Dedifferentiated amniotic fluid mesenchymal stem cell (primary cell): ENCODE results near the gene ID2.

Experiments used
- DNase-seq: peaks from one replicate; pipeline ENCODE4 v3.0.0-alpha.2; 2016; ENCODE audit errors: extremely low spot score

The ID2 gene

DNA sequence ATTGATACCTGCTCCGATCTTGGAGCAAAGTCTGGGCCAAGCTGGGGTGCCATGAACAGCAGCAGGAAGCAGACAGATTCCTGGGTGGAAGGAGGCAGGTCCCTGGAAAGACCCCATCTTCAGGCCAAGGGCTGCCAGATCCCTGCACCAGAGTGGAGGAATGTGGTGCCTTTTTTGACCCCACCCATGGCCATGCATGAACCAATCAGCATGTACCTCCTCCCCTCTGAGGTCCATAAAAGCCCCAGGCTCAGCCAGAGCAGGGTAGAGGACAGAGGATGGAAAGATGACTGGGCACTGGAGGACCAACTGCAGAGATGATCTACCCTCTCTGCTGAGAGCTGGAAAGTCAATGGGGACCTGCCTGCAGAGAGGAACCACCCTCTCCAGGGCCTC is 34.4 kb upstream of the ID2 start:
- DNase-seq: no peak

DNA sequence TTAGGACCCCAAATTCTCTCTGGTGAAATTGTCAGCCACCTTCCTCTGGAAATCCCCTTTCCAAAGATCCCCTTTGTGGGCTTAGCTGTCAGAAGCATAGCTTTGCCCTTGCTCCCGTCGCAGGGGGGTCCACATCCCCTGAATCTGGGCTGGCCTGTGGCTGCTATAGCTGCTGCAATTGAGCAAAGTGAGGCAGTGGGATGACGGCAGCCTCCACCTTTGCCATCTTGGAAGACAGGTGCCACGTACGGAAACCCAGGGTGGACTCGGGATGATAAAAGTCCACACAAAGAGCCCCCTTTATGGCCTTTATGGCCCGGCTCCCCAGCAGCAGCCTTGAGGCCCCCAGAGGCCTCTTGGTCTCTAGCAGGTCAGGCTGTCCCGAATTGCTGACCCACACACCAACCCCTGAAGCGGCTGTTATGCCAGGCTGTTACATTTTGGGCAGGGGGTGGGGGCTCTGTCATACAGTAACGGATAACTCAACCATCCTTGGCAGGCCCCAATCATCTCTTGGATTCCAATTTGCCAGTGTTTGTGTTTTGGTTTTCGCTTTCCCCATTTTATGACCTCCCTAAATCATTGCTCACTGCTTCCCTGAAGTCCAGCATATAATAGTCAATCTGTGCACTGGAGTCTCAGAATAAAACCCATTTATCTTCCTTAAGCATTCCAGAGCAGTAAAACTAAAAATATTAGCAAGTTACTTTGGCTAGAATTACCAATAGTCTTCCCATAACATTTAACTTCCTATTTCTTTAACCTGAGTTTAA is 33.2 kb upstream of the ID2 start:
- no peak for DNase-seq

DNA sequence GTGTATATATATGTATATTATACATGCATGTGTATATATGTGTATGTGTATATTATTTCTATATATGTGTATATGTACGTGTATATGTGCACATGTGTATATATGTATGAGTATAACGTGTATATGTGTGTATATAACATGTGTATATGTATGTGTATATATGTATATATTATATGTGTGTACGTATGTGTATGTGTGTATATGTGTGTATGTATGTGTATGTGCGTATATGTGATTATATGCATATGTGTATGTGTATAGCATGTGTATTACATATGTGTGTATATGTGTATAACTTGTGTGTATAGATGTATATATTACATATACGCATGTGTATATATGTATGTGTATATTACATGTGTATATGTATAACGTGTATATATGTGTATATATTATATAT is 32.1 kb upstream of the ID2 start:
- DNase-seq: no peak

DNA sequence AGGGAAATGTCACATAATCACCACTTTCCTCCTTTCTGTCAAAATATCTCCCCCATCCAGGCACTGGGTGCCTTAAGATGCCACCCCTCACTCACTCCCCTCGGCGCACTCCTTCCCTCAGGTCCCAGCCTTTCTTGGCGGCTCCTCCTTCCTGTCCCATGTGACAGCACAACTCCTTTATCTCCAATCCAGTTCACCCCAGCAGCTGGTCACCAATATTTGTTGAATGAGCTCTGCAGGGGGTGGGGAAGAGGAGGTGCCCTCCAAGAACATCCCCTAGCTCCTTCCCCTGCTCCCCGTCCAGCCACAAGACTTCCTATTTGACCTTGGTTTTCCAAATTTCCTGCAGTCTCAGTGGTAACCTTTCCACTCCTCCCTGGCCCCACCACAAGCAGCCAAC is 31.6 kb upstream of the ID2 start:
- DNase-seq: no peak

DNA sequence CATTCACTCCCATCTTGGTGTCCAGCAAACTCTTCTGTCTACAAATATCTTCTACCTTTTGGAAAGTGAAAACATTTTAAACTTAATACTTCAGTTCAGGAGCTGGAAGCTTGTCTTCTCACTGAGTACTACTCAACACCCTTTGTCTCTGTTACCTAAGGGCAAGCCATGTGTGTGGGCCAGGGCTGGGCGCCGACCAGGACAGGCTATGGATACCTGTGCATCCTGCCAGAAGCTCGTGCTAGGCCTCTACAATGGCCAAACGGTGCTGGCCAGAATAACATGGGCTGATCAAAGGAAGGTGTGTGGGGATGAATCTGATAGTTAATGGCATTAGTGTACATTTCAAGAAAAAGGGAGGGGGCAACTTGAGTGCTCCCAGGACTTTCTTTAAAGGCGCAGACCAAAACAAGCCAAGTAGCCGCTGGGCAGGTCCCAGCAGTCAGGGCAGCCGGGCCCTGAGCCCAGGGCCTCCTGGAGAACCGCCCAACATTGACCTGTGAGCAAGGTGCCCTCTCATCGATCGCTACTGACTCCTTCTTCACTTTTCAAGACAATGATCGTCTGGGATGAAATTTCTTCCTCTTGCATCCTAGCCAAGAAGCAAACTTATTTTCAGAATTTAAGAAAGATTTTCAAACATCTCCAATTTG is 29.0 kb upstream of the ID2 start:
- no peak for DNase-seq

DNA sequence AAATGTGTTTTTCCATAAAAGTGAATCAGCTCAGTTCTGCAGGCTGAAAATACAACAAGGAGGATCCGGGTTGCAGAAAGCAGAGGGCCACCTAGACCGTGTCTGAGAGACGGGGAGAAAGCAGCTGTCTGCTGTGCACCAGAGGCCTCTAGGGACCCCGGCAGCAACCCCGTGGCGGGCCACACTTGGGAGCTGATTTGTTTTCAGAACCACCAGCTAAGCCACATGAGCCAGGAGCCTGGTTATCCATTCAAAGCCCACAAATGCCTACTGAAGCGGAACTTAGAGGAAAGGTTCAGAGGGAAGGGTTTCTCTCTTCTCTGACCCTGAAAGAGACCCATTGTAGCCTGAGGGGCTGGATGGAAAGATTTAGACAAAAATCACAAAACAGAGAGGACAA is 28.4 kb upstream of the ID2 start:
- no peak for DNase-seq

DNA sequence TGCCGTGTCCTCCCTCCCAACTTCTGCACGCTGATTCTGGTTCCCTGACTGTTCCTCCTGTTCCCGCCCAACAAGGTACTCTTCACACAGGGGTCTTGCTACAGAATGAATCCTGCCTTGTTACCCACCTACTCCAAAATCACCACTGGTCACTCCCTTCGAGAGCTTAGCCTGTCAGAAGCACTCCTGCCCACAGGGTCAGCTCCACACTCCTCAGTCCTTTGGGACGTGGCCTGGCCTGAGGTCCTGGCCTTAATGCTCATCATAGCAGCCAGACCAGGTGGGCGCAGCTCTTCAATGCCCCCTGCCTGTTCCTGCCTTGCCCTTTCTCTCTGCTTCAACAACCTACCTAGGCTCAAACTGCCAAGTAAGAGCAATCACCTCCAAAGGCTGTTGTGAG is 27.8 kb upstream of the ID2 start:
- DNase-seq: no peak

DNA sequence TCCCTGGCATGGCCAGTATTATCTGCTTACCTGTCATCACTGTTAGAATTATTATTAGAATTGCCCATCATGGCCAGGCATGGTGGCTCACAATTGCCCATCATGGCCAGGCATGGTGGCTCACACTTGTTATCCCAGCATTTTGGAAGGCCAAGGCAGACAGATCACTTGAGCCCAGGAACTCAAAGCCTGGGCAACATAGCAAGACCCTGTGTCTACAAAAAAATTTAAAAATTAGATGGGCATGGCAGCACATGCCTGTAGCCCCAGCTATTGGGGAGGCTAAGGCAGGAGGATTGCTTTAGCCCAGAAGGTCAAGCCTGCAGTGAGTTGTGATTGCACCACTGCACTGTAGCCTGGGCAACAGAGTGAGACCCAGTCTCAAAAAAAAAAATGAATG is 27.4 kb upstream of the ID2 start:
- DNase-seq: no peak

DNA sequence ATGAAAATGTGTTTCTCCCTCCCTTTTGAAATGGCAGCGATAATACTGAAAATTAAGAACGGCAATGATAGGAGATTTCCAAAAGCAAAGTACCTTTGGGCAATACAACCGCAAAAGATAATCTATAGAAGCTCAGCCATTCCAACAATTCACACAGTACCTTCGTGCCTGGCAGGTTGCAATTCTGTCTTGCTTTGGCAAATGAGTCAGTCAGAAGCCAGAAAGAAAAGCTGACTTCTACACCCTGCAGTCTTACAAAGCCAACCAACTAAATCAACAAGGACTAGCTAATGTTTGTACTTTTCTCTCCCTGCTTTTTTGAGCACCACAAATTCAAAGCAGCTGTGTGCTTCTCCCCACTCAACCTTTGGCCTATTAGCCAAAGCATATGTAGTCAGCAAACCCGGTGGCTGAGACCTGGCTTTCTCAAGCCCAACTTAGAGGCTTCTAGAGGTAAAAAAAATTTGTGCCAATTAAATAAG is 25.7 kb upstream of the ID2 start:
- DNase-seq: peak; percentile 44

DNA sequence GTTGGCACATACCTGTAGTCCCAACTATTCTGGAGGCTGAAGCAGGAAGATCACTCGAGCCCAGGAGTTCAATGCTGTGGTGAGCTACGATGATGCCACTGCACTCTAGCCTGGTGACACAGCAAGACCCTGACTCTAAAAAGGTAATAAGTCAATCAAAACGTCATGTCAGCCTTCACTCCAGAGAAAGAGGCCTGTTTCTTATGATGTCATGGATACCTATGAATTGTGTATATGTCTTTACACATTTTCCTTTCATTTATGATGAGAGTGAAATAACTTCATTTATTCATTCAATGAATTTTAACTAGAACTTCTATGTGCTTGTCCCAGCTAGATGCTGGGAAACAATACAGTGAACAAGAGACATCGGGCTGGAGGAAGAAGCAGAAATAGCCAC is 25.0 kb upstream of the ID2 start:
- DNase-seq: no peak

DNA sequence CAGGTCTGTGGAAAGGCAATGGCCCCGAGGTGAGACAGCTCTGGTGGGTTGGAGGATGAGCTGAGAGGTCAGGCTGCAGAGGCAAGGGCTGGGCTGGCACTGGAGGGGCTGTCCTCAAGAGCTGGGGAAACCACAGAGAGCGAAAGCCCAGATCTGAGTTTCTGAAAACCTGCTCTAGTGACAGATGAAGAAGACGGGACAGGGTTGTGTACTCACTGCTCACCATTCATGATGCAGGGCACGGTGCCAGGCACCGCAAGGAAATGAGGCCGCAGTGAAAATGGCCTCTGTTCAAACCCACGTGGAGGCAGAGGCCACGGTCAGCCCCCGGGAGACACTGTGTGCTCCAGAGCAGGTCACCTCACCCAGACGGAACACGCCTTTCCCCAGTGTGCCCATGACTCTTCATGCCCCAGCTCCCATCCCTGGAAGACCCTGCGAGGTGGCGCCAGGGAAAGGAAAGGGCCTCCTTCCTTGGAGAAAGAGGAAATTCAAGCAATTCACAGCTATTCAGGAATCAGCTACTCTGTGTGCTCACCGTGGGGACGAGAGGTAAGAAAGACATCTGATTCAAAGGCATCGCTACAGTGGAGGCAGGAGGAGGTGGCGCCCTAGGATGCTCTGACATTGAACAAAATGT is 24.3 kb upstream of the ID2 start:
- DNase-seq: no peak

DNA sequence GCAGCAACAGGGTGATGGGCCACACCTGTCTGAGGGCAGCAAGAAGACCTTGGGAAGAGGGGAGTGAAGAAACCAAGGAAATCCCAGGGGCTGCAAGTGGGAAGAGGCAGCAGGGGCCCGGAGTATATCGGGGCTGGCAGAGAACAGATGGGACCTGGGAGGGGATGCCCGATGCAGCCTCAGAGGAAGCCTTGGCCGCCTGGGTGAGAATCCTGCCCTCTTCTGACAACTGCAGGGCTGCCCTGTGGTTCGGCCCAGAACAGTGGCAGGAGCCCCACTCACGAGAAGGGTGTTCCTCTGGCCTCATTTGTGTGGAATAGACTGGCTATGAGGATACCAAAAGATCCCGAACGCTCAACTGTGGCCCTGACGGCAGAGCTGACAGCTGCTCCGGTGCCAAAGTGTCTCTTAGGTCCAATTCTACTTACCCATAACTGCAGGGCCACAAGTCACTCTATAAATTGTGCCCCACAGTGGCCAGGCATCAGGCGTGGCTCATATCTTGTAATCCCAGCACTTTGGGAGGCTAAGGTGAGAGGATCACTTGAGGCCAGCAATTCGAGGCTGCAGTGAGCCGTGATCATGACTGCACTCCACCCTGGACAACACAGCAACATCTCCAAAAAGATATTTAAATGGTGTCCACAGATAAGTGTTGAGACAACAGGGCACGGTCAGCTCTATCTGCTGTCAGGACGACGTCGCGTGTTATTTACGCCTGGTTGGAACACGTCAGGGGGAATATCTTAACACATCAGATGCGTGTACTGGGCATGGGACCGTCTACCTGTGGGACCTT is 23.6 kb upstream of the ID2 start:
- no peak for DNase-seq

DNA sequence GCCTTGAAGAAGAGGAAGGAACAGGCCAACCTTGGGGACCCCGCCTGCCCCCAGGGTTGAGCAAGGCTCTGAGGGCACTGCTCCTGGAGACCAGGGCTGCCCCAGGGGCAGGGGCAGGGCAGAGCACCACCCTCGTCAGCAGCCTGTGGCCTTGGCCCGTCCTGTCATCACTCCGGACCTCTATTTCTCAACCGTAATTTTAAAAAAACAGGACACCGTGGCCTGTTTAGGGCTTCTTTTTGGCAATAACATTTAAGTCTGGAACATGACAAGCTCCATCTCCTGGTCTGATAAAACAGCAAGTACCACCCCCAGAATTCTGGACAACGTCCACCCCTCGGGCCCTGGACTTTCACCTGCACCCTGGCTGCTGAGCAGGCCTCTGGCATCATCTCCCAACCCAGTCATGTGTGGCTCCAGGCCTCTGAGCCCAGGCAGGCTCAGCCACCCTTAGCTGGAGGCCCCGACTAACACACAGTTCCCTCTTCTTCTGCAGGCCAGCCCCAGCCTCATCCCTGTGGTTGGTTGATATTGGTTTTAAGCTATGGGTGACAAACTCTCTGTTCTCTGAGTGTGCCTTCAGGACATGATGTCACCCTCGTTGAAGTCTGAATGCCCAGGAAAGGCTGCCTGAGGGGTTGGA is 22.6 kb upstream of the ID2 start:
- DNase-seq: no peak

DNA sequence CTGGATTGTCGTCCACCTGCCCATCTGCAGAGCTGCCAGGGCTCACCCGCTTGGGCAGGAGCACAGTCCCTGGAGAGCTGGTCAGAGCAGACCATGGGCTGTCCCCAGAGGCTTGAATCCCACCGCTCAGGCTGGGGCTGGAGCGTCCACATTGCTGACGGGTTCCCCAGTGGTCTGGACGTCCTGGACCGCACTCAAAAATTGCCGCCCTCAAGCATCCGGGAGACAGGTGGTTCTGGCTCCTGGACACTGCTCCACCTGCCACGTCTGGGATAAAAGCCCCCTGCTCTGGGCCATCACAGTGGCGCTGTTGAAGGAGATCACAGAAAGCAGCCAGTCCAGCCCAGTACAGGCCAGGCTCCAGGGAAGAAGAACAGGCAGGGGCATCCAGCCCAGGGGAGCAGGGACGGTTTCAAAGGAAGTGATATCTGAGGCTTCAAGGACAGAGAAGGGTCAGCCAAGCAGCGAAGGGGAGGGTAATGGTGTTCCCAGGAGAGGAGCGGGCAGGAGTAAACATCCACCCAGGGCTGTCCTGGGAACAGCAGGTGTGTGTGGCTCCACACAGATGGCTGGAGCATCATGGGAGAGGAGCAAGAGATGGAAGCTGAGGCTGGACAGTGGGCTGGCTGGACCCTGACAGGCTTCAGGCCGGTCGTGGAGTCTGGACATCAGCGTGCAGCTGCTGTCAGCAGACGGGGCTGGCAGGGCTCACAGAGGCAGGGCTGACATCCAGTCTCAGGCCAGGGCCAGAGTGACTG is 21.9 kb upstream of the ID2 start:
- DNase-seq: no peak

DNA sequence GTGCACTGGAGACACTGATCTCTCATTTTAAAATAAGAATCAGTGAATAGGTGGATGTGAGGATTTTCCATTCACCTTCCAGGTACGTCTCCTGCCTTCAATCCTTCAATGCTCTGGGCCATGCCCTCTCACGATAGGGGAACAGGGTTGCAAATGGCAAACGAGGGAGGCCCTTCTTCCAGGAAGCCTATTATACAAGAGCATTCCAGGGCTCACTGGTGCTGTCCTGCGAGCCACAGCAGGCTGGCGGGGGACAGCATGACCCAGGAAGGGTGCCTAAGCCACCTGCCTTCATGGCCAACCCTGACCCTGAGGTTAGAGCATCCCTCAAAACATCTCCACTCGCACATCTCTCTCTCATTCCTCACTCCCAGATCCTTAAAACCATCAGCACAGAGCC is 20.6 kb upstream of the ID2 start:
- no peak for DNase-seq

DNA sequence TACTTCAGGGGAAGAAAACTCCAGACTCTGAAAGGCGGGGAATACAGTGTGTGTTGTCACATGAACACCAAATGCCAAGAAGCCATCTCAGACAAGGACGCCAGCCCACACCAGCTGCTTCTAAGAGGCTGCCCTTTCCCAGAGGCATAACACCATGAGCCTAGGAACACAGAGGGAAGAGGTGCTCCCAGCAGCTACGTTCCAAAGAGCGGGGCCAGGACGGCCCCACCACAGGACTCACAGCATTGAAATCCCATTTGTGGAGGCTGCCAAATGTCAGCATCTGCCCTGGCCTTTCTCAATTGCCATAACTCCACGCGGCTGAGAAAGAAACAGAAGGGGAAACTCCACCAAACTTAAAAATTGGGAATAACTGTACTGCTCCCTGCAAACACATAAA is 20.1 kb upstream of the ID2 start:
- no peak for DNase-seq

DNA sequence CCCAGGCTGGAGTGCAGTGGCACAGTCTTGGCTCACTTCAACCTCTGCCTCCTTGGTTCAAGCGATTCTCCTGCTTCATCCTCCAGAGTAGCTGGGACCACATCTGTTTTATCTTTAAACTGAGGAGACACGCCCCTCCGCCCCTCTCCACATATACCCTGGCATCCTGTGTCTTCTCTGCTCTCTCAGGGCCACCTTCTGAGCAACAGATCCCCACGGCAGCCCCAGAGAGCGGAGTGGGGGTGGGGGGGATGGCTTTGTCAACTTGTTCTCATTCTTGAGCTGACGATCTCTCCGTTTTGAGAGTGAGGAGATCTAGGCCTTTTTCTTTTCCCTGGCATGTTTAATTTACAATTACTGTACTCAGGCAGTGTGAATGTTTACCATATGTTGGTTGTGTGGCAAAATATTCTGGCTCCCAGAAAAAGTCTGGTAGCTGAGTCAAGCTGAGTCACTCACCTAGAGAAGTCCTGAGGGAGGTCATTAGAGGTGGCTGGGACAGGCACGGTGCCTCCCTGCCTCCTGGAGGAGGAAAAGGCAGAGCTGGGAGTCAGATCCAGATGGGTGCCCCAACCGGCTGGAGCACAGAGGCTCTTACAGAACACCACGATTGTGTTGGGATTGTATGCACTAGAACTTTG is 19.5 kb upstream of the ID2 start:
- peak; percentile 47 for DNase-seq

DNA sequence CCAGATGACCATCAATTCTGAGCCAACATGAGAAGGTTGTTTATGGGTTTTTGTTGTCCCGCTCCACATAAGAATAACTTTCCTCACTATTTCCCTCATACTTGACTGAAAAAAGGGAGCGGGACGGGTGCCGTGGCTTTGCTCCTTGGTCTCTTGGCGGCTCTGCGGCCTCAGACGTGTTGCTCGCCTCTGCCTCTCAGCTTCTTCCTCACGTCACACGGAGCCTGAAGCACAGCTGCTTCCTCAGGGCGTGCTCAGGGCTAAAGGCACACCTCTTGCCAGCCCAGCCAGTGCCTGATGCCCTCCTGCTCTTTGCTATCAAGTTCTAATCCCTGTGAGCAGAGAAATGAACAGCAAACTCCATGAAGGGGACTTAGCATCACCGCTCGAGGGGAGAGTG is 17.9 kb upstream of the ID2 start:
- no peak for DNase-seq

DNA sequence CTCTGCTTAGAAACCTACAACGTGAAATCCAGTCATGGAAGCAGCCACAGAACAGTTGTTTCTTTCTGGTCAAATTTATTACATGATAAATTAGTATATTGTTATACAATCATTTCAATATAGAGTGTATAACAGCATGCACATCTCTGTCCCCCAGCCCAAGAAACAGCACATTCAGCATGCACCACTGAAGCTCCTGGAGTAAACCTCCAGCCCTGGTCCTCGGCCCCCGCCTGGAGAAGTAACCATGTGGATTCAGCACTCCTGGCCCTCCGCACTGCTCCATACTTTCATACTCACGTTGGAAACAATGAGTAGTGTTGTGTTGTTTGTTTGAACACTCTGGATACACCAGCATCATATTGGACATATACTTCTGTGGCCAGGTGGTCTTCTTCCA is 15.3 kb upstream of the ID2 start:
- no peak for DNase-seq

DNA sequence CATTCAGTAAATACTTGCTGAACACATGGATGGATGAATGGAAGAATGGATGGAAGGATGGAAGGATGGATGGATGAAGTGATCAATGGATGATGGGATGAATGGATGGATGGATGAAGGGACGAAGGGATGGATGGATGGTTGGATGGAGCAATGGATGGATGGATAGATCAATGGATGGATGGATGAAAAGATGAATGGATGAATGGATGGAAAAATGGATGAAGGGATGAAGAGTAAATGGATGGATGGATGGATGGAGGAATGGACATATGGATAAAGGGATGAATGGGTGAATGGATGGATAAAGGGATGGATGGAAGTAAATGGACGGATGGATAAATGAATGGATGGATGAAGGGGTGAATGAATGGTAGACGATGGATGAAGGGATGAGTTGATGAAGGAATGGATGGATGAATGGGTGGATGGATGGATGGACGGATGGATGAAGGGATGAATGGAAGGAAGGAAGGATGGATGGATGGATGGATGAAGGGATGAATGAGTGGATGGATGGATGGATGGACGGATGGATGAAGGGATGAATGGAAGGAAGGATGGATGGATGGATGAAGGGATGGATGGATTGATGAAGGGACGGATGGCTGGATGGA is 13.9 kb upstream of the ID2 start:
- DNase-seq: no peak
